GM12878 (cell line): ENCODE results near the gene ADGRG1. TPM values are rescaled to one million over a fixed set of nuclear protein-coding genes. Genes with fewer than 3 reads are reported as not detected.

Experiments
- ATAC-seq: fragments of 200-7000 bp; cut with Tn5 transposase; 3 replicates; pipeline ENCODE4 v1.9.1; 2020; ENCODE audit warnings: mild to moderate bottlenecking, moderate library complexity
- BruUV-seq: library from RNA; stranded (reverse); fragments of 400-500 nt; replicated peaks from 2 replicates; lab custom pipeline; 2021; lab: Mats Ljungman, UMichigan
- CTCF ChIA-PET: fragments of 300-600 bp; sonication (Branson Sonifier 250); formaldehyde crosslinking; extraction: SDS; loops from one replicate; lab custom pipeline; 2021; ENCODE audit warnings: inconsistent platforms; lab: Yijun Ruan, JAX
- POLR2A ChIA-PET: fragments of 350-600 bp; formaldehyde crosslinking; extraction: SDS; loops from one replicate; lab custom pipeline; 2021; ENCODE audit warnings: inconsistent platforms; lab: Charles Lee
- RAD21 ChIA-PET: fragments of 300-600 bp; sonication (Branson Sonifier 250); formaldehyde crosslinking; loops from one replicate; lab custom pipeline; 2023; ENCODE audit warnings: antibody characterized with exemption; ENCODE audit not compliant: unreplicated experiment; lab: Charles Lee
- SMC1A ChIA-PET: fragments of 300-600 bp; sonication (Branson Sonifier 250); formaldehyde crosslinking; loops from one replicate; lab custom pipeline; 2023; ENCODE audit not compliant: unreplicated experiment, uncharacterized antibody; lab: Charles Lee
- DNase-seq: peaks from one replicate; pipeline ENCODE4 v3.0.0-alpha.2; 2011; ENCODE audit warnings: low read depth, low spot score
- FAIRE-seq: peaks from 3 replicates; lab custom pipeline; 2011; peaks lifted over from hg19 to GRCh38; lab: Jason Lieb, UNC
- H2AFZ ChIP-seq: 2 replicates; pipeline ENCODE4 v1.6.0; 2011; ENCODE audit warnings: low read depth, low read length, control low read depth; ENCODE audit not compliant: control insufficient read depth
- H3K27ac ChIP-seq: 2 replicates; pipeline ENCODE4 v1.5.1; 2011; ENCODE audit warnings: control low read depth; ENCODE audit not compliant: control insufficient read depth, insufficient read depth
- H3K27me3 ChIP-seq, 2 experiments: replicated peaks in 1 of 2; 2 replicates each; pipeline versions ENCODE4 v1.6.0 to v1.6.1; 2011; ENCODE audit warnings: low read length in 1 of 2; ENCODE audit not compliant: control insufficient read depth in 2 of 2, insufficient read depth in 2 of 2
- H3K36me3 ChIP-seq, 2 experiments: 2 replicates each; pipeline ENCODE4 v1.5.1; 2011; ENCODE audit warnings: low read length in 1 of 2; ENCODE audit not compliant: control insufficient read depth in 2 of 2, insufficient read depth in 2 of 2
- H3K4me1 ChIP-seq: 2 replicates; pipeline ENCODE4 v1.6.1; 2011; ENCODE audit warnings: mild to moderate bottlenecking, low read length, moderate library complexity, mixed read lengths; ENCODE audit not compliant: control insufficient read depth, insufficient read depth
- H3K4me2 ChIP-seq: 2 replicates; pipeline ENCODE4 v1.6.0; 2011; ENCODE audit warnings: control low read depth; ENCODE audit not compliant: control insufficient read depth, insufficient read depth
- H3K4me3 ChIP-seq: fragments of 200-600 bp; sonication (generic); 2 replicates; pipeline ENCODE4 v1.5.1; 2016
- H3K79me2 ChIP-seq: 2 replicates; pipeline ENCODE4 v1.6.0; 2011; ENCODE audit warnings: low read length; ENCODE audit not compliant: control insufficient read depth, insufficient read depth
- H3K9ac ChIP-seq: 2 replicates; pipeline ENCODE4 v1.8.0; 2011; ENCODE audit warnings: low read length, control low read depth, mixed read lengths; ENCODE audit not compliant: control insufficient read depth, insufficient read depth
- H3K9me3 ChIP-seq: replicated peaks from 3 replicates; pipeline ENCODE4 v1.5.1; 2011; ENCODE audit warnings: mild to moderate bottlenecking, low read length; ENCODE audit not compliant: control insufficient read depth, insufficient read depth
- H4K20me1 ChIP-seq: 2 replicates; pipeline ENCODE4 v1.6.0; 2011; ENCODE audit not compliant: control insufficient read depth, insufficient read depth
- ATF7 ChIP-seq: fragments of 450-650 bp; IDR thresholded peaks from 2 replicates; pipeline ENCODE4 v1.6.1; 2016; ENCODE audit warnings: low read depth, mild to moderate bottlenecking
- IRF3 ChIP-seq: fragments of 450-650 bp; IDR thresholded peaks from 2 replicates; pipeline ENCODE4 v1.6.1; 2014; ENCODE audit warnings: mild to moderate bottlenecking
- JUND ChIP-seq: IDR thresholded peaks from 2 replicates; pipeline ENCODE4 v1.6.1; 2012; ENCODE audit warnings: low read depth, mild to moderate bottlenecking, low read length, improper control_type of control experiment, moderate library complexity
- MXI1 ChIP-seq: fragments of 150-350 bp; IDR thresholded peaks from 2 replicates; pipeline ENCODE4 v1.6.1; 2011; ENCODE audit warnings: low read depth, mild to moderate bottlenecking, inconsistent platforms, low read length, improper control_type of control experiment
- POLR2AphosphoS5 ChIP-seq: IDR thresholded peaks from 2 replicates; pipeline ENCODE4 v1.6.1; 2011; ENCODE audit warnings: mild to moderate bottlenecking, low read length, inconsistent platforms
- RUNX3 ChIP-seq: IDR thresholded peaks from 2 replicates; pipeline ENCODE4 v1.6.1; 2012; ENCODE audit warnings: low read length, inconsistent platforms
- SKIL ChIP-seq: fragments of 450-650 bp; IDR thresholded peaks from 2 replicates; pipeline ENCODE4 v1.6.1; 2017; ENCODE audit warnings: mild to moderate bottlenecking, low read depth, inconsistent platforms; ENCODE audit not compliant: poor library complexity, severe bottlenecking
- SREBF1 ChIP-seq: IDR thresholded peaks from 2 replicates; pipeline ENCODE4 v1.6.1; 2012; ENCODE audit warnings: mild to moderate bottlenecking, low read length
- TCF12 ChIP-seq: IDR thresholded peaks from 2 replicates; pipeline ENCODE4 v1.6.1; 2011; ENCODE audit warnings: low read depth, mild to moderate bottlenecking, low read length
- WRNIP1 ChIP-seq: IDR thresholded peaks from 2 replicates; pipeline ENCODE4 v1.6.1; 2011; ENCODE audit warnings: low read depth, low read length, improper control_type of control experiment, borderline replicate concordance
- ZBED1 ChIP-seq: IDR thresholded peaks from 2 replicates; pipeline ENCODE4 v1.6.1; 2016; ENCODE audit warnings: borderline replicate concordance
- WGBS: methylation state at CpG from one replicate; pipeline ENCODE4 v1.1.6; 2016; ENCODE audit warnings: low lambda C conversion rate; ENCODE audit not compliant: insufficient replicate concordance, insufficient coverage; ENCODE audit errors: missing lambda C conversion rate; 5-methylcytosine and 5-hydroxymethylcytosine counted together
- in situ Hi-C: fragments of 300-500 bp; cut with MboI; formaldehyde crosslinking; loops from 9 replicates; pipeline ENCODE4 v1.14.3; 2018; ENCODE audit warnings: mixed read lengths
- intact Hi-C: fragments of 100-400 bp; cut with micrococcal nuclease; formaldehyde crosslinking; loops from one replicate; pipeline ENCODE4 v1.14.2; 2022; ENCODE audit not compliant: unreplicated experiment
- polyA plus RNA-seq, 11 experiments: library from polyadenylated mRNA; depleted of rRNA in 4 of 11; unstranded in 6 of 11; stranded (reverse) in 5 of 11; fragments of >200 nt; fragmentation: Nextera tagmentation in 4 of 11; fragmentation: Illumina TruSeq in 1 of 11; extraction: Ambion mirVana in 4 of 11; extraction: Trizol in 1 of 11; gene quantifications; 1 replicate in 1 of 11; 2 replicates in 10 of 11; pipeline versions ENCODE4 v1.2.1 to v1.2.3, GENCODE V29; 2011 to 2016; ENCODE audit warnings: inconsistent platforms in 2 of 11, missing spikeins in 2 of 11, low read depth in 1 of 11
- total RNA-seq, 4 experiments: library from RNA; depleted of rRNA in 3 of 4; stranded (reverse); fragments of >200 nt in 3 of 4; fragmentation: Illumina TruSeq in 1 of 4; extraction: Trizol in 1 of 4; gene quantifications; 2 replicates each; pipeline versions ENCODE4 v1.2.1 to v1.2.3, GENCODE V29; 2013 to 2021

ADGRG1 gene
- total and polyA plus RNA-seq, 10 of the 15 experiments (the other 5 are each of a cell fraction or from before 2014, with no cell fraction given), result 0.07 to 2.0 (median 0.75) TPM

- in situ Hi-C loops (no loop called here), intact Hi-C loops (no loop called here)
- Histone ChIP-seq H3K4me2 (peak overlapping the region; percentile 97), H4K20me1 (no peaks in the 10 kb centered on the region), H3K36me3 (no peaks in the 10 kb centered on the region), H3K9me3 (no peaks in the 10 kb centered on the region), H3K9ac (peak overlapping the region; percentile 49; the same call in 1 of the 2 replicates), H2AFZ (peak overlapping the region; percentile 12; the same call in 1 of the 2 replicates), H3K4me1 (peaks cover 34% of the 10 kb centered on the region), H3K27ac (peak overlapping the region; percentile 87), H3K79me2 (no peaks in the 10 kb centered on the region), H3K4me3 (no peak overlapping the region), H3K27me3 (no peaks in the 10 kb centered on the region)
- BruUV-seq, result no TSS peak
- no peak for FAIRE-seq
- peak; percentile 5 for ATAC-seq
- no peak for TF ChIP-seq TCF12
- no peak for TF ChIP-seq SREBF1
- no peak for TF ChIP-seq MXI1
- no peak for TF ChIP-seq RUNX3
- ChIA-PET POLR2A (interaction anchor here (0.6 to 3.7 kb wide), 6 partner anchors 9 to 163 kb away, joined by 3 to 32 read pairs (median 6); partner anchors contain the start of gene COQ9), CTCF (interaction anchor here (1.0 to 6.5 kb wide), 16 partner anchors 13 to 370 kb away, joined by 3 to 197 read pairs (median 4); partner anchors contain the start of gene KATNB1), RAD21 (interaction anchor here (0.9 to 4.9 kb wide), 15 partner anchors 10 to 125 kb away, joined by 3 to 70 read pairs (median 7); partner anchors contain the start of genes ADGRG1, ADGRG5 and KATNB1), SMC1A (interaction anchor here (1.0 to 5.0 kb wide), 9 partner anchors 11 to 66 kb away, joined by 3 to 88 read pairs (median 17); no protein-coding TSS in a partner anchor)
- WGBS, result 37% methylated on average over 4 of the region's 4 CpGs
- DNase-seq, result no peak
Observed at GRCh38 chr16:57610611-57611010, 17.8 kb upstream of the ADGRG1 start.

- DNase-seq, result no peak
- Histone ChIP-seq H3K9me3 (no peaks in the 10 kb centered on the region), H3K79me2 (no peaks in the 10 kb centered on the region), H3K4me3 (no peak overlapping the region), H3K9ac (no peak overlapping the region), H3K27ac (peak overlapping the region; percentile 34; the same call in 1 of the 2 replicates), H4K20me1 (no peaks in the 10 kb centered on the region), H2AFZ (peak overlapping the region; percentile 49; the same call in 1 of the 2 replicates), H3K4me2 (peak overlapping the region; percentile 97; the same call in 1 of the 2 replicates), H3K36me3 (no peaks in the 10 kb centered on the region), H3K4me1 (peaks cover 34% of the 10 kb centered on the region), H3K27me3 (no peaks in the 10 kb centered on the region)
- intact Hi-C loops (no loop called here), in situ Hi-C loops (no loop called here)
- CTCF ChIA-PET, result interaction anchor here (0.8 to 6.5 kb wide), 11 partner anchors 13 to 91 kb away, joined by 3 to 197 read pairs (median 4); no protein-coding TSS in a partner anchor
- SMC1A ChIA-PET, result interaction anchor here (1.0 to 5.0 kb wide), 7 partner anchors 11 to 74 kb away, joined by 3 to 88 read pairs (median 17); no protein-coding TSS in a partner anchor
- ATAC-seq, result peak; percentile 28
- POLR2A ChIA-PET, result interaction anchor here (0.6 to 3.7 kb wide), 5 partner anchors 10 to 164 kb away, joined by 3 to 32 read pairs (median 6); partner anchors contain the start of gene COQ9
- RAD21 ChIA-PET, result interaction anchor here (0.9 to 4.9 kb wide), 12 partner anchors 10 to 125 kb away, joined by 3 to 70 read pairs (median 8); partner anchors contain the start of genes ADGRG1, ADGRG5 and KATNB1
- WGBS, result 15% methylated on average over 3 of the region's 3 CpGs
- BruUV-seq, result no TSS peak
- FAIRE-seq, result no peak
- TF ChIP-seq ATF7 (peak; percentile 20; the same call in 1 of the 2 replicates), IRF3 (no peak), RUNX3 (peak; percentile 61; the same call in 1 of the 2 replicates), MXI1 (no peak), SKIL (peak; percentile 20), WRNIP1 (no peak), ZBED1 (no peak), JUND (no peak), POLR2AphosphoS5 (no peak)
Observed at GRCh38 chr16:57611181-57611580, 17.2 kb upstream of the ADGRG1 start.
